NB4 (cell line): Measurements from ENCODE around the gene CFAP100.

Experiments used
- DNase-seq: peaks from one replicate; pipeline ENCODE4 v3.0.0; 2010; ENCODE audit warnings: low read depth
- H3K4me3 ChIP-seq: one replicate; pipeline ENCODE4 v1.5.1; 2011; ENCODE audit warnings: mild to moderate bottlenecking, low read depth, low read length, moderate library complexity
- CTCF ChIP-seq: IDR thresholded peaks from one replicate; pipeline ENCODE4 v1.5.1; 2012; ENCODE audit warnings: low read depth, low read length
- MAX ChIP-seq: IDR thresholded peaks from 2 replicates; pipeline ENCODE4 v1.6.1; 2011; ENCODE audit warnings: low read depth, low read length
- MYC ChIP-seq: IDR thresholded peaks from 2 replicates; pipeline ENCODE4 v1.6.1; 2011; ENCODE audit warnings: low read depth, low read length
- POLR2A ChIP-seq: IDR thresholded peaks from 2 replicates; pipeline ENCODE4 v1.6.1; 2011; ENCODE audit warnings: mild to moderate bottlenecking; ENCODE audit not compliant: insufficient read length; ENCODE audit errors: extremely low read depth

Gene CFAP100

DNA sequence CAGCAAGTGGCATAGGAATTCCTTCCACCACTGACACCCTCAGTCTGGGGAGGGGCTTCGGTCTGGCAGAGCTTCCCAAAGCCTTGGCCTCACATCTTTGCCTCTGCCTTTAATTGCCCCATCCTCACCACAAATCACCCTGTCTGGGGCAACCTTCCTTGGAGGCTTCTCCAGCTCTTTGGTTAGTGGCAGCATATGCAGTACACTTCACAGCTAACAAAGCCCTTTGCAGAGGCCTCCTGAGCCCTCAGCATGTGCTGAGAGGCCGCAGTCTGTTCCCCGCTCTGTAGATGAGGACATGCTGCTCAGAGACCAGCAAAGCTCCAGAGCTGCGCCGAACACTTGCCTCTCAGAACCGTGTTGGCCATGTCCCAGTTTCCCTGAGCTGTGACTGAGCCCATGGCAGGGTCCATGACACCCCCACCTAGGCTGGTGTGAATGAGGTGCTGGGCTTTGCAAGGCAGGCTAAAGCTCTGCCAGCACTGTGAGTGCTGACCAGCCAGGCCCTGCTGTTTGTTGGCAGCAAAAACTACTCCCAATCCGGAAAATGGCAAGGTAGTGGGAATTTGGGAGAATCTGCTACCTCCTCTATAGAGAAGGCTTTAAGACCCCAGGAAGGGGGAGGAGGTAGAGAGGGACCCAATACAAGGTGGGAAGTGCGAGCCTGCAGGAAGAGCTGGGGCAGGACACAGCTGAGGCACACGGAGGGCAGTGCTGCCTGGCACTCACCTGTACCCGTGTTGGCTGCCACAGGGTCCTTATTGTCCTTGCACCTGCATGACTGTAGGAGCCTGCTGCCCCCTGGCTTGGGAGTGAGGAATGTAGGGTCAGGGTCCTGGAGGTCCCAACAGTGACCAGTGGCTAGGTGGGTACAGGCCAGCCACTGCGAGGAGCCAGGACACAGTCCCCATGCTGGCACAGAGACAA, 29.1 kb upstream of the CFAP100 start:
- TF ChIP-seq CTCF (no peak), MYC (no peak), POLR2A (no peak), MAX (no peak)
- DNase-seq = no peak
- H3K4me3 ChIP-seq = no peak overlapping the region

DNA sequence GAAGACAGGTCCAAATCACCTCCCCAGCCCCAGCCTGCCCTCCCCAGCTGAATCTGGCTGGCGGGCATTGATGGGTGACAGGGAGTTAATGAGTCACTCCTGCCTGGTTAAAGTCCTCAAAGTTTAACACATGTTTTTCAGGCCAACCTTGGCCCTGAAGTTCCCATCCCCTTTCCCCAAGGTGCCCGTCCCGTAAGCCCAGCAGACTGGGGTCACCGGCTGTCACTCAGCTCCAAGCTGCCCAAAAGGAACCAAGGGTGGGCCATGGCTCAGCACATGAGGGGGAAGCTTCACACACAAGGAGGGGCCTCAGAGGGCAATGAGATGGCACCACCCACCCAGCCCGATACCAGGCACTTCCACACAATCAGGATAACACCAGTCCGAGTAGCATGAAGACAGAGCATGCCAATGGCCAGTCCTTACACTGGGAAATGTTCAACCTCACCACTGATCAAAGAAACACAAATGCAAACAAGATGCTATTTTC, 27.3 kb upstream of the CFAP100 start:
- H3K4me3 ChIP-seq = no peak overlapping the region
- TF ChIP-seq POLR2A (no peak), CTCF (no peak), MYC (no peak), MAX (no peak)
- no peak for DNase-seq

- no peak for TF ChIP-seq POLR2A
- no peak for TF ChIP-seq MAX
- no peak for TF ChIP-seq MYC
- no peak for TF ChIP-seq CTCF
- no peak overlapping the region for H3K4me3 ChIP-seq
- no peak for DNase-seq
Measured at GRCh38 chr3:126369490-126369889, 25.2 kb upstream of the CFAP100 start.

GRCh38 chr3:126370055-126370454, 24.7 kb upstream of the CFAP100 start:
- no peak for DNase-seq
- TF ChIP-seq MAX = no peak
- no peak for TF ChIP-seq MYC
- TF ChIP-seq POLR2A = no peak
- no peak for TF ChIP-seq CTCF

DNA sequence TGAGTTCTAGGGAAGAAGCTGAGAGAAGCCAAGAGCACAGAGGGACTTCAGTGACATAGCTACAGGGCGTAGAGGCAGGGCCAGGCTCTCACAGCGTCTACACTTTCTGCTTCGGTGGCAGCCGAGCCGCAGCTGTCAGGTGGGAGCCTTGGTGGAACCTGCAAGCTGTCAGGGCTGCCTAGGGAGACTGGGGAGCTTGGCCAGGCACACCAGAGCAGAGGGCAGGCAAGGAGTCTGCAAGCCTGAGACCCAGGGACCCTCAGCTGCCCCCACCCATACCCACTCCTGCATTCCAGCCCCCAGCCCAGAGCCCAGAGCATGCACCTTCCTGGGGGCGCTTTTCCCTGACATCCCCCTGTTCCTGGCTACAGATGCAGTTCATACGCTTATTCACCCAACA, 24.1 kb upstream of the CFAP100 start:
- no peak for DNase-seq
- TF ChIP-seq CTCF (no peak), POLR2A (no peak), MAX (no peak), MYC (no peak)
- no peak overlapping the region for H3K4me3 ChIP-seq

More at GRCh38 chr3:126370055-126370454, 24.7 kb upstream of the CFAP100 start:
- no peak overlapping the region for H3K4me3 ChIP-seq
